Left cardiac atrium (tissue), 4 donors: Measurements from ENCODE around the gene MYH7B. TPM values are rescaled to one million over a fixed set of nuclear protein-coding genes. Genes with fewer than 3 reads are reported as not detected.

Source experiments
- ATAC-seq, 2 donors: fragments of 200-7000 bp; cut with Tn5 transposase; one replicate each; pipeline ENCODE4 v1.9.1; 2020; ENCODE audit warnings: mild to moderate bottlenecking in 2 of 2, moderate library complexity in 2 of 2
- DNase-seq: peaks from one replicate; pipeline ENCODE4 v3.0.0-alpha.2; 2020
- intact Hi-C, 2 donors: fragments of 100-400 bp; cut with DNase I; formaldehyde crosslinking; loops; one replicate each; pipeline versions ENCODE4 v1.14.1 to v1.15.1; 2022 to 2023
- total RNA-seq, 2 donors: library from RNA; stranded (reverse); fragmentation: NEBNext Ultra II Directional; extraction: Animal tissue kit (Norgen Biotek cat#: 25700); gene quantifications; one replicate each; pipeline ENCODE4 v1.2.1, GENCODE V29; 2021
- donor health status: DM: no; HTN: yes; CAD: no.
- donor health status: DM: no; HTN: yes; CAD: no; lungs with severe emphysema.
- donor health status: DM: yes; HTN: yes; CAD: no.
- donor health status: Dilated cardiomyopathy.

The MYH7B gene
- total RNA-seq, 2 donors from 2014 or later = 82.3 to 89.0 TPM

DNA sequence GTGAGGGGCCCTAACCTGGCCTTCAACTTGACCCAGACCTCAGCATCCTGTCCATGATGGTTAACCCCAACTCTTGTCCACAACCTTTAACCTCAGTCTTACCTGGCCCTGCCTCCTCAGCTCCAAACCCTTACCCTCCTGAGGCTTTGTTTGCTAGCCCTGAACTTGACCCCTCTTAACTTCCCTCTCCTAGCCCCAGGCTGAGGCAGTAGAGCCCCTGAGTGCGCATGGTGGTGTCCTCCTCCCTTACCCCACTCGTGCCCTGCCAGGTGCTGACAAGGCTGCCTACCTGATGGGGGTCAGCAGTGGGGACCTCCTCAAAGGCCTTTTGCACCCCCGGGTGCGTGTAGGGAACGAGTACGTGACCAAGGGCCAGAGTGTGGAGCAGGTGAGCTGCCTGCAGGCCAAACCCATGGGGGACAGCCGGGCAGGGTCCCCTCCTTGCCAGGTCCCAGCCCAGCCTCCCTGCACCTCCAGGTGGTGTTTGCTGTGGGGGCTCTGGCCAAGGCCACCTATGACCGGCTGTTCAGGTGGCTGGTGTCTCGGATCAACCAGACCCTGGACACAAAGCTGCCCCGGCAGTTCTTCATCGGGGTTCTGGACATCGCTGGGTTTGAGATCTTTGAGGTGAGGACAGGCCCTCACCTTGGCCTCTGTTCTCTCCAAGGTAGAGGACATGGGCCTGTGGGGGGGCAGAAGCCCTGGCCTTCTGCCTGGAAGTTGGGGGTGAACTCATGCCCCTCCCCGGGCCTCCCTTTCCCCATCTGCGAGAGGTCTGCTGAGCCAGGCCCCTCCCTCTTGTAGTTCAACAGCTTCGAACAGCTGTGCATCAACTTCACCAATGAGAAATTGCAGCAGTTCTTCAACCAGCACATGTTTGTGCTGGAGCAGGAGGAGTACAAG is 31.9 kb downstream of the MYH7B start:
- intact Hi-C loops = no loop called here
- DNase-seq = peak; percentile 22
- peak in 1 of 2 donors; percentile 1 for ATAC-seq

GRCh38 chr20:34988191-34988540 is 32.5 kb downstream of the MYH7B start:
- ATAC-seq (no peak), DNase-seq (no peak)
- intact Hi-C loops = no loop called here

- intact Hi-C loops = no loop called here
- no peak for ATAC-seq
- DNase-seq = no peak
These were observed 33.5 kb downstream of the MYH7B start for GRCh38 chr20:34989118-34989517.

- intact Hi-C loops = no loop called here
- no peak for ATAC-seq
- no peak for DNase-seq
These were observed 34.0 kb downstream of the MYH7B start for GRCh38 chr20:34989670-34990069.

GRCh38 chr20:34990231-34990630 is 34.6 kb downstream of the MYH7B start:
- no peak for DNase-seq
- intact Hi-C loops = no loop called here
- ATAC-seq = no peak

GRCh38 chr20:34990661-34991214 is 35.1 kb downstream of the MYH7B start:
- DNase-seq (no peak), ATAC-seq (no peak)
- intact Hi-C loops = no loop called here

DNA sequence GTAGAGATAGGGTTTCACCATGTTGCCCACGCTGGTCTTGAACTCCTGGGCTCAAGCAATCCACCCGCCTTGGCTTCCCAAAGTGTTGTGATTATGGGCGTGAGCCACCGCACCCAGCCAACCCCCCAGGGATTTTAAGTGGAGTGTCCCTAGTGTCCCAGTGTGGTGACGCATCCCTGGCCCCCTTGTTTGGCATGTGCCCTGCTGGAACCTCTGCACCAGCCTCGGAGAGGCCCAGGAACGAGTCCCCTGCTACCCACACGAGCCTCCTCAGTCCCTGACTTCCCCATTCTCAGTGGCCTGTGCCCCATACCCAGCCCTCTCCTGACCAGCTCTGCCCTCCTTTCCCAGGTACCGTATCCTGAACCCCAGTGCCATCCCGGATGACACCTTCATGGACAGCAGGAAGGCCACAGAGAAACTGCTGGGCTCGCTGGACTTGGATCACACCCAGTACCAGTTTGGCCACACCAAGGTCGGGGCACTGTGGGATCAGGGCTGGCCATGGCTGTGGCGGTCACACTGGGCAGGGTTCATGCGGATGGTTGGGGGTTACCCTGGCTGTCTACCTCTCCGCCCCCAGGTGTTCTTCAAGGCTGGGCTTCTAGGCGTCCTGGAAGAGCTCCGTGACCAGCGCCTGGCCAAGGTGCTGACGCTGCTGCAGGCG is 37.2 kb downstream of the MYH7B start:
- intact Hi-C loops = no loop called here
- ATAC-seq (no peak), DNase-seq (no peak)

DNA sequence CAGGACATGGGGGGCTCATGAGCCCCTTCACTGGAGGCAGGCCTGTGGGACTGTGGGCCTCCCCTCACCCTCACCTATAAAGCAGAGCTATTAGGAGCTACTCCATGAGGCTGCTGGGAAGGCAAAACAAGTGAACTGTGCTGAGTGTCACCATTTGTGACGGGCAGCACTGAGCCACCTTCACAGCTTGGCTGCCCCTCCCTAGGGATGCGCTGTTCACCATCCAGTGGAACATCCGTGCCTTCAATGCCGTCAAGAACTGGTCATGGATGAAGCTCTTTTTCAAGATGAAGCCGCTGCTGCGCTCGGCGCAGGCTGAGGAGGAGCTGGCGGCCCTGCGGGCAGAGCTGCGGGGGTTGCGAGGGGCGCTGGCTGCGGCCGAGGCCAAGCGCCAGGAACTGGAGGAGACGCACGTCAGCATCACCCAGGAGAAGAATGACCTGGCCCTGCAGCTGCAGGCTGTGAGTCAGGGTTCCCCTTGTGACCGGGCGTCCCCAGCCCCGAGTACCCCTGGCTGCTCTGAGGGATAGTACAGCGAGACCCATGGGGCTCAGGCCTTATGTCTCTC is 38.4 kb downstream of the MYH7B start:
- DNase-seq (no peak), ATAC-seq (peak in 1 of 2 donors; percentile 2)
- intact Hi-C loops = no loop called here

DNA sequence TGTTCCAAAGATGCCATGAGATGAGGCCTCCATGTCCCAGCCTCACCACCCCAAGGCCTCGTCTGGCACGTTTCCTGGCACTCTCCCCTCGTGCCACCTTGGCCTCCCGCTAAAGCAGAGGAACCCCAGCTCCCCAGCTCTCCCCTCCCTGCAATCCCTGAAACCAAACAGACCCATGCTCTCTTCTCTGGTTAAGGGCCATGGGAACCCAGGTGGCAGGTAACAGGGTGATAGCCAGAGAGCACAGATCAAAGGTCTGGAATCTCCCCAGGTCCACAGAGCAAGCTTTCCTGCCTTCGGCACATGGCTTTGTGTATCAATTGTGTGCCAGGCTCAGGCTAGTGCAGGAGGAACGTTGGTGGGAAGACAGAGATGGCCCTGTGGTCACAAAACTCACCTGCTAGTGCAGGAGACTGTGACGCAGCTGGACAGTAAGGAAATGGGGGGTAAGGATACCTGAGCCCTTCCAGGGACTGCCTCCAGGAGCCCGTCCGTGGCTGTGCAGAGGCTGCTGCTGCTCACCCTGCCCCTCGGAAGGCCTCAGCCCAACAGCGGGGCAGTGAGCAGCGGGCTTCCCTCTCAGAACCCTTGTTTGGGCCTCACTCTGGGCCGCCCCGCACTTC is 39.0 kb downstream of the MYH7B start:
- intact Hi-C loops = no loop called here
- no peak for DNase-seq
- no peak for ATAC-seq

- no peak for DNase-seq
- intact Hi-C loops = no loop called here
- no peak for ATAC-seq
These were observed 39.5 kb downstream of the MYH7B start for GRCh38 chr20:34995192-34995591.

GRCh38 chr20:34995696-34996095 is 40.0 kb downstream of the MYH7B start:
- intact Hi-C loops = no loop called here
- no peak for DNase-seq
- no peak for ATAC-seq

DNA sequence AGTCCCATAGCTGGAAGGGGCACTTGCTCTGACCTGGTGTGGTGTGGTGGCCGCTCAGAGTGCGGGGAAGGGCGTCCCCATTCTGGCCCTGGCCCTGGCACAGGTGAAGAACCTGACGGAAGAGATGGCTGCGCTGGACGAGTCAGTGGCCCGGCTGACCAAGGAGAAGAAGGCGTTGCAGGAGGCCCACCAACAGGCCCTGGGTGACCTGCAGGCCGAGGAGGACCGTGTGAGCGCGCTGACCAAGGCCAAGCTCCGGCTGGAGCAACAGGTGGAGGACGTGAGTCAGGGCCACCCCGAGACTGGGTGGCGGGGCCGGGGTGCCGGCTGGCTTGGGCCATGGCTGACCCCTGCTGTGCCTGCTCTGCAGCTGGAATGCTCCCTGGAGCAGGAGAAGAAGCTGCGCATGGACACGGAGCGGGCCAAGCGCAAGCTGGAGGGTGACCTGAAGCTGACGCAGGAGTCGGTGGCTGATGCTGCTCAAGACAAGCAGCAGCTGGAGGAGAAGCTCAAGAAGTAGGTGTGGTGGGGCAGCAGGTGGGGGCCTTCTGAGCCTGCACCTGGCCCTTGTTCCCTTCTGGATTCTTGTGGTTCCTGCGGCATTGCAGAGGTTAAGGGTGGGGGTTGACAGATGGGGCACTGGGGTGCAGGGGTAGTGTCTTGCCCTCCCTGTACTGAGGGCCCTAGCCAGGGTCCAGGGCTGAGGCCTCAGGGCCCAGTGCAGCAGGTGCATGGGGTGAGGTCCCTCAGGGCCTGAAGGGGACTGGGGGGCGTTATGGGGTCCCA is 40.8 kb downstream of the MYH7B start:
- no peak for DNase-seq
- intact Hi-C loops = no loop called here
- no peak for ATAC-seq

DNA sequence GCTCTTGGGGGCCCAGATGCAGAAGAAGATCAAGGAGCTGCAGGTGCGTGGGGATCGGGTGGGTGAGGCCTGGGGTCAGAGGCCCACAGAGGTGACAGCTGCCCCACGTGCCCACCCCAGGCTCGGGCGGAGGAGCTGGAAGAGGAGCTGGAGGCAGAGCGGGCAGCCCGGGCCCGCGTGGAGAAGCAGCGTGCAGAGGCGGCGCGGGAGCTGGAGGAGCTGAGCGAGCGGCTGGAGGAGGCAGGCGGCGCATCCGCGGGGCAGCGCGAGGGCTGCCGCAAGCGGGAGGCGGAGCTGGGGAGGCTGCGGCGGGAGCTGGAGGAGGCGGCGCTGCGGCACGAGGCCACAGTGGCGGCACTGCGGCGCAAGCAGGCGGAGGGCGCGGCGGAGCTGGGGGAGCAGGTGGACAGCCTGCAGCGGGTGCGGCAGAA is 41.5 kb downstream of the MYH7B start:
- peak; percentile 13 for DNase-seq
- intact Hi-C loops = no loop called here
- peak; percentile 34 to 70 for ATAC-seq

DNA sequence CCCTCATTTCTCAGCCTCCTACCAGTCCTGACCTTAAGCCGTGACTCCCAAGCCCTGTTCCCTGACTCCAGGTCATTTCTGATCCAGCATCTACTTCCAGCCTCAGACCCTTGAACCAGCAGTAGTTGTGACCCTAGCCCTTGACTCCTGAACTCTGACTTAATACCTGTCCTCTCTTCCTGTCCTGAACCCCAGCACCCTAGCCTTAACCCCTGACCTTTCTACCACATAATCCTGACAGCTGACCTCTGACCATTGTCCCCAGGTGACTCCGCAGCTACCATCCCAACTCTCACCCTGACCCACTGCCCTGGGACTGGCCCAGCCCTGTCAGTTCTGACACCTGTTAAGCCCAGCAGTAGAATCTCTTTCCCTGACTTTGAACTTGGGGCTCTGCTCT is 42.1 kb downstream of the MYH7B start:
- DNase-seq (no peak), ATAC-seq (no peak)
- intact Hi-C loops = no loop called here

GRCh38 chr20:34998331-34998950 is 42.8 kb downstream of the MYH7B start:
- no peak for DNase-seq
- ATAC-seq = no peak
- intact Hi-C loops = no loop called here

DNA sequence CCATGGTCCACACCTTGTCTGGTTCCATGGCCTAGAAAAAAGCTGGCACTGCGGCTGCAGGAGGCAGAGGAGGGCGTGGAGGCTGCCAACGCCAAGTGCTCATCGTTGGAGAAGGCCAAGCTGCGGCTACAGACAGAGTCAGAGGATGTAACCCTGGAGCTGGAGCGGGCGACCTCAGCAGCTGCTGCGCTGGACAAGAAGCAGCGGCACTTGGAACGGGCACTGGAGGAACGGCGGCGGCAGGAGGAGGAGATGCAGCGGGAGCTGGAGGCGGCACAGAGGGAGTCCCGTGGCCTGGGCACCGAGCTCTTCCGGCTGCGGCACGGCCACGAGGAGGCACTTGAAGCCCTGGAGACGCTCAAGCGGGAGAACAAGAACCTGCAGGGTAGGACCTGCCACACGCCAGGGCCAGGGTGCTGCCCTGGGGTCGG is 43.4 kb downstream of the MYH7B start:
- intact Hi-C loops = no loop called here
- ATAC-seq (no peak), DNase-seq (no peak)

DNA sequence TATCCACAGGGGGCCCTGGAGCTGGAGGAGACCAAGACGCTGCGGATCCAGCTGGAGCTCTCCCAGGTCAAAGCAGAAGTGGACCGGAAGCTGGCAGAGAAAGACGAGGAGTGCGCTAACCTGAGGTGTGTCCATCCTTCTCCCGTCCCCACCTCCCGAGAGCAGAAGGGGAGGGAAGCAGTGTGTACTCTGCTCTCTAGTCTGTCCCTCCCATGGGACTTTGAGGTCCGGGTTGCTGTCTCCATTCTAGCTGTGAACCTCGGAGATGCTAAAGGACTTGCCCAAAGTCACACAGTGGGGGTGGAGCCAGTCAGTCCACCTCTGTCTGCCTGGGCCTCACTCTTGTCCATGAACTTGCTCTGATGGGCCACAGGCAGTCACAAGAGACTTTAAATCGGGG is 44.1 kb downstream of the MYH7B start:
- DNase-seq (no peak), ATAC-seq (no peak)
- intact Hi-C loops = no loop called here

- DNase-seq (no peak), ATAC-seq (no peak)
- intact Hi-C loops = no loop called here
These were observed 44.7 kb downstream of the MYH7B start for GRCh38 chr20:35000311-35000921.
